Activated T-helper 9 cell treated with anti-CD3 and anti-CD28 coated beads, Interleukin-2, amount 50 U/mL, for 16 hours (primary cell): ENCODE measurements around the gene USP11.

ENCODE experiments used
- DNase-seq: peaks from one replicate; pipeline ENCODE4 v3.0.0-alpha.2; 2020; ENCODE audit warnings: low read depth

The USP11 gene

DNA sequence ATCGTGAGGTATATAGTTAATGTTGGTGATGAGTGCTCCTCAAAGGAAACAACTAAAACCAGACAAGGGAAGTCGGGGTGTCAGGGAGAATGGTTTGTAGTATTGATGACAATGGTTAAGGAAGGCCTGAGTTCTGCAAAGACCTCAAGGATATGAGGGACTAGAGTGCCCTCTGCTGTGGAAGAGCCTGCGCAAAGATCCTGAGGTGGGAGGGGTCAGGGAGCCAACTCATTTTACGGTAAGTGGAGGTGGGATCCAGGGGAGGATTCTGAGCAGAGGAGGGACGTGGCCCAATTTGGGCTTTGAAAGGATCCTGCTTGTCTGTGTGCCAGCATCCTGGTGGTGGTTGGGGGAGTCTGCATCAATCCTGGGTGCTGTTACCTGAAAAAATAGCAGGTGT is 27.8 kb upstream of the USP11 start:
- DNase-seq: no peak

DNA sequence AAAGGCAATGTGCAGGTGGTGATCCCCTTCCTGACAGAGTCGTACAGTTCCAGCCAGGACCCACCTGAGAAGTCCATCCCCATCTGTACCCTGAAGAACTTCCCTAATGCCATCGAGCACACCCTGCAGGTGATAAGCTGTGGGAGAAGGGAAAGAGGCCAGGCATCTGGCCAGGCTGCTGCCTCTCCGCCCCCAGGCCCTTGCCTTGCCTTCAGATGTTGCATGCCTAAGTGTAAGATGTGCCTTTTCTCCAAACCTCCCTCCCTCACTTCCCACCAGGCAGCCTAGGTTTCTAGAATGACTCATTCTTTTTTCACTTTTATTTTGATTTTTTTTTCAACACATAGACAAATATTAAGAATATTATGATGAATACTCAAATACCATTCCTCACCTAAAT is 26.5 kb upstream of the USP11 start:
- no peak for DNase-seq

DNA sequence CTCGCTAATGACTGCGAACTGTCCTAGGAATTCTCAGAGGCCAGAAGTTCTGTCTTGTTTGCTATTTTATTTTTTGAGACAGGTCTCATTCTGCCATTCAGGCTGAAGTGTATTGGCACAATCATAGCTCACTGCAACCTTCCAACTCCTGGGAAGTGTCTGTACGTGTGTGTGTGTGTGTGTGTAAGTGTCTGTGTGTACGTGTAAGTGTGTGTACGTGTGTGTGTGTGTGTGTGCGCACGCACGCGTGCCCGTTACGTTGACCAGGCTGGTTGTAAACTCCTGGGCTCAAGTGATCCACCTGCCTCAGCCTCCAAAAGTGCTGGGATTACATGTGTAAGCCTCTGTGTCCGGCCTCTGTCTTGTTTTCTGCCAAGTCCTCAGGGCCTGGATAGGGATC is 24.7 kb upstream of the USP11 start:
- no peak for DNase-seq

DNA sequence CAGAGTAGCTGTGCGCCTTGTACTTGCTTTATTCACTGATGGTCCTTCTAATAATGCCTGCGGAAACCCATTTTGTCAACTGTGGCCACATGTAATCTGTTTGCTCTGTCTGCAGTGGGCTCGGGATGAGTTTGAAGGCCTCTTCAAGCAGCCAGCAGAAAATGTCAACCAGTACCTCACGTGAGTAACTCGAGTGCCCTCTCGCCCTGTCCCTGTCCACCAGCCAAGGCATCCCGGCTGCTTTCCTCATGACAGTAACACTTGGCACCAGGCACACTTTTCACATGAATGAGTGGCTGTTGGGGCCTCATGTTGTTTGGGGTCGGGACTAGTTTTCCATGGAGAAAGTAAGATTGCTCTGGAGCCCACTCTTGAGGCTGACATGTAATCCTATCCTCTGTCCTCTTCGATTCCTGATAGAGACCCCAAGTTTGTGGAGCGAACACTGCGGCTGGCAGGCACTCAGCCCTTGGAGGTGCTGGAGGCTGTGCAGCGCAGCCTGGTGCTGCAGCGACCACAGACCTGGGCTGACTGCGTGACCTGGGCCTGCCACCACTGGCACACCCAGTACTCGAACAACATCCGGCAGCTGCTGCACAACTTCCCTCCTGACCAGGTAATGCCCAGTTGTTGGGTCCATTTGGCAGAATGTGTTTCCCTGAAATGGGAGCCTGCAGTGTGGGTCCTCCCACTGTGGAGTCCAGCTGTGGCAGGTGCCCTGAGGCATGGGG is 23.1 kb upstream of the USP11 start:
- no peak for DNase-seq

DNA sequence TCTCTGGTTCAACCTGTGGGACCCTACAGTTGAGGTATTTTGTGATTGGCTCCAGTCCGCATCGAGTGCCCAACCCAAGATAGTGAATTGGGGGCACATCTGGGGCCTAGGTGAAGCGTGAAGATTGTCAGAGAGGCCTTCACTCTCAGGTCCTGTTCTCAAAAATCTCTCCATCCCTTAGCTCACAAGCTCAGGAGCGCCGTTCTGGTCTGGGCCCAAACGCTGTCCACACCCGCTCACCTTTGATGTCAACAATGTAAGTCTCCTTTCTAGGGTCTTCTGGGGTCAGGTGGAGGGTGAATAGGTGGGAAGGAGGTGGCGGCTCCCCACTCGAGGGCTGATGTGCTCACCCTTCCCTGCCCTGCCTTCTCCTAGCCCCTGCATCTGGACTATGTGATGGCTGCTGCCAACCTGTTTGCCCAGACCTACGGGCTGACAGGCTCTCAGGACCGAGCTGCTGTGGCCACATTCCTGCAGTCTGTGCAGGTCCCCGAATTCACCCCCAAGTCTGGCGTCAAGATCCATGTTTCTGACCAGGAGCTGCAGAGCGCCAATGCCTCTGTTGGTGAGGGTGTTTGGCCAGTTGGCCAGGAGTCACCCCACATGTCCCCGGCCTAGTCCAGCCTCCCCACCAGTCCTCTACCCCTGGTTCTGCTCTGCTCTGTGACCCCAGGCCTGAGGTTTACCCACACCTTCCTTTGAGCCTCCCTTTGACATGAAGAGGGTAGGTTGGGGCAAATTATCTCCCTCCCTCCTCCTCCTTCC is 22.0 kb upstream of the USP11 start:
- DNase-seq: no peak

DNA sequence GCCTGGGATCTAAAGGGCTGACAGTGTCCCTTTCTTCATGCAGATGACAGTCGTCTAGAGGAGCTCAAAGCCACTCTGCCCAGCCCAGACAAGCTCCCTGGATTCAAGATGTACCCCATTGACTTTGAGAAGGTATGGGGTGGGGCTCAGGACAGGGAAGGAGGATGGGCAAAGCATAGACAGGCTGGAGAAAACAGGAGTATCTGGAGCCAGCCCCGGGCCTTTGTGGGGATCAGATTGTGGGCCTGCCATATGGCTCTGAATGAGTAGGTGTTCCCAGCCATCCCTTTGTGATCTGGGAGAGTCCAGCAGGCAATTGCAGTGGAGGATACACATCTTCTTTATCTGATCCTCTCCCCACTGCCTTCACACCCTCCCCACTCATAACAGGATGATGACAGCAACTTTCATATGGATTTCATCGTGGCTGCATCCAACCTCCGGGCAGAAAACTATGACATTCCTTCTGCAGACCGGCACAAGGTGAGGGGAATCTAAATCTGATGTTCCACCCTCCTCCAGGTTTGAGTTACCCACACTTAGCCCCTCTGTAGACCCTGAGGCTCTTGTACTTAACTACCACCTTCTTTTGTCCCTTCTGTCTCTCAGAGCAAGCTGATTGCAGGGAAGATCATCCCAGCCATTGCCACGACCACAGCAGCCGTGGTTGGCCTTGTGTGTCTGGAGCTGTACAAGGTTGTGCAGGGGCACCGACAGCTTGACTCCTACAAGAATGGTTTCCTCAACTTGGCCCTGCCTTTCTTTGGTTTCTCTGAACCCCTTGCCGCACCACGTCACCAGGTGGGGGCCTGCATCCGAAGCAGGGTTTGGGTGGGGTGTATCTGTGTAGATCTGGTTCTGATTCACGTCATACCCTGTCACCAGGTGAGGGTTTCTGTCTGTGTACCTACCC is 20.2 kb upstream of the USP11 start:
- no peak for DNase-seq

DNA sequence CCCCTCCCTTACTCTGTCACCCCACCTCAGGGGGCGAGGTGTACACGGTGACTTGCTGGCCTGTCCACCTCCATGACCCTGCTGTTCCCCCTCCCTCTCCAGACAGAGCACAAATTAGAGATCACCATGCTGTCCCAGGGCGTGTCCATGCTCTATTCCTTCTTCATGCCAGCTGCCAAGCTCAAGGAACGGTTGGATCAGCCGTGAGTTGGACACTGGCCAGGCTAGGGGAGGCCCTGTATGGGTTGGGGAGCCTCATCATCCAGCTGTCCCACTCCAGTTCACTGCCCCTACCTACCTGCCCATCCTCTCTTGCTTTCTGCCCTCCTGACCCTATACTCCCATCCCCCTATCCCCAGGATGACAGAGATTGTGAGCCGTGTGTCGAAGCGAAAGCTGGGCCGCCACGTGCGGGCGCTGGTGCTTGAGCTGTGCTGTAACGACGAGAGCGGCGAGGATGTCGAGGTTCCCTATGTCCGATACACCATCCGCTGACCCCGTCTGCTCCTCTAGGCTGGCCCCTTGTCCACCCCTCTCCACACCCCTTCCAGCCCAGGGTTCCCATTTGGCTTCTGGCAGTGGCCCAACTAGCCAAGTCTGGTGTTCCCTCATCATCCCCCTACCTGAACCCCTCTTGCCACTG is 18.3 kb upstream of the USP11 start:
- DNase-seq: no peak

DNA sequence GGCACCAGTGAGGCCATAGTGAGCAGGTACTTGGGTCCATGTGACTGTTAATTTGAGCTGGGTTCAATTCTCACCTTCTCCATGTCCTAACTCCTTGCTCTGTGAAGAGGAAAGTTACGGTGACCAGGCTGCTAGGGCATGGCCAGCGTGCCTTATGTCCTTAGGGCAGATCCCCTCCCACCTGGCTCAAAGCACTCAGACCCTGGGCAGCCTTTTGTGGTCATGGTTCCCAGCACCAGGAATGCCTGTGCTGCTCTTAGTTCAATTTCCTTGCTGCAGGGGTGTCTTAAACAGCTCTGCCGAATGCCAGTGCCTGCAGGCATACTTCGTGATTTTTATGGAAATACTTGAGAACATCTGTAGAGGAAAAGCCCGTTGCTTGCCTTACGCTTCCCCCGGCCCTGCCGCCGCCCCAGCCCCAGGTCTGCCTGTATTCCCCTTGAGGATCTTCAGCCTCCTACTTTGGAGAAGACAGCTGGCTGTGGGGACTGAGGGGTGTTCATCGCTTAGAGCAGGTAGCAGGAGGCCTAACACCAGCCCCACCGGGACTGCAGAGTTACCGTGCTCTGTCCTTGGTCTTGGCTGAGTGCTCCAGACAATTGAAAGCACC is 17.4 kb upstream of the USP11 start:
- DNase-seq: no peak

DNA sequence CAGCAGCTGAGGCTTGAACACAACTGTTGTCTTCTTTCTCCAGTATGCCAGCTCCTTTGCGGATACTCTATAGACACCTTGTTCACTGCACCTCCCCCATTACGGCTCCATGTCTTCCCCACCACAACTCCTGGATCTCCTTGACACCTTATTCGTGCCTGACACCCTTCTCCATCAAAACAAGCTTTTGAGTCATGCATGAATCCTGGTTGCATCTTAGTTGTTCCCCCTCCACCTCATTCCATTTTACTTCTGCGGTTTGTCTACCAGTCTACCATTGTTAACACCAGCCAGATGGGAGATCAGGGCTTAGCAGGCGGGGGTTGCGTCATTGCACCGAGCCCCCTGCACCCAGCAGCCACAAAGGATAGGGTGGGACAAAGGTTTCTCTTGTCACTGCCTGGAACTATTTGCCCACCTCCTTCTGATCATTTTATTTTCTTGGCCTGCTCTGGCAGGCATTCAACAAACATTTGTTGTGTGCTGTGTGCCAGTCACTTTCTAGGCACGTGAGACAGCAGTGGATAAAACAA is 16.4 kb upstream of the USP11 start:
- no peak for DNase-seq

DNA sequence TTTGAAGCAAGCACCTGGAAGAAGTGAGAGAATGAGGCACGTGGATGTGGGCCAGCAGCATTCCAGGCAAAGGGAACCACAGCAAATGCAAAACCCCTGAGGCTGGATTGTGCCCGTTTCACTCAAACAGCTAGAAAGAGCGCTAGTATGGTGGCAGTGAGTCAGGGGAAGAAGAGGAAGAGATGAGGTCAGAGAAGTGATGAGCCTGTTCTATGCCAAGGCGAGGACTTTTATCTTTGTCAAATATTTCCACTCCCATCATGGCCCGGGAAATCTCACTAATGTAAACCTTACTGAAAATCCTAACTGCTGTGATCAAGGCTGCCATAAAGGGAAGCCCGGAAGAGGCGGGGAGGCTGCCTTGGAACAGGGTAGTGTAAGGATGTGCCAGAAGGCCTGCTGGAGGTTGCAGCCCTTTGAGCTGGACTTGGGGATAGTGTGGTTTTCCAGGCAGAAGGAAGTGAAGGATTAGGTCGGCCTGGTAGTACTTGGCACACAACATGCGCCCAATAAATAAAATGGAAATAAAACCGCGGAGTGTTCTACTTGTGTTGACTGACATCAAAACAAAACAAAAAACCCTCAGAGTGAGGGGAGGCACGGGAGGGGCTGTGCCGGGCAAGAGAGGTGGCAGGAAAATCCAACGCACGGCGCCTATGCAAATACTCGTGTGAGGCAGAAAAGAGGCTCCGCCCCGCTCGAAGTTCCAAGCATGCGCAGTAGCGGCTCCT is 15.5 kb upstream of the USP11 start:
- DNase-seq: no peak

DNA sequence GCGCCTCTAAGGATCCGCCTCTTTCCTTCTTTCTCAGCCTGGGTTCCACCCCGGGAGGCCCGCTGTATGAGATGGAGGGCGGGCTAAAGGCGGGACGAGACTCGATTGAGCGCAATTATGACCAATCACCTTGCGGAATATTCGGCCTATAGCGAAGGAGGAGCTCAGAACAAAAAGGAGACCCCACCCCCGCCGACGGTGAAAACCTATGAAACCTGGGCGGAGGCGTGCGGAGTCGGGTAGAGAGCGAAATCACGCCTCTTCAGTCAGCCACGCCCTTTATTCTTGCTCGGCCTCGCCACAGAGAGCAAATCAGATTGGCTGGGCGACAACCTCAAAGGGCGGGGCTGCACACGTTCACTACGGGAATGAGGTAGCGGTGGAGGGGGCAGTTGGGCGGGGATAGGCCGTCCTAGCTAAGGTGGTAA is 14.9 kb upstream of the USP11 start:
- DNase-seq: peak; percentile 97

DNA sequence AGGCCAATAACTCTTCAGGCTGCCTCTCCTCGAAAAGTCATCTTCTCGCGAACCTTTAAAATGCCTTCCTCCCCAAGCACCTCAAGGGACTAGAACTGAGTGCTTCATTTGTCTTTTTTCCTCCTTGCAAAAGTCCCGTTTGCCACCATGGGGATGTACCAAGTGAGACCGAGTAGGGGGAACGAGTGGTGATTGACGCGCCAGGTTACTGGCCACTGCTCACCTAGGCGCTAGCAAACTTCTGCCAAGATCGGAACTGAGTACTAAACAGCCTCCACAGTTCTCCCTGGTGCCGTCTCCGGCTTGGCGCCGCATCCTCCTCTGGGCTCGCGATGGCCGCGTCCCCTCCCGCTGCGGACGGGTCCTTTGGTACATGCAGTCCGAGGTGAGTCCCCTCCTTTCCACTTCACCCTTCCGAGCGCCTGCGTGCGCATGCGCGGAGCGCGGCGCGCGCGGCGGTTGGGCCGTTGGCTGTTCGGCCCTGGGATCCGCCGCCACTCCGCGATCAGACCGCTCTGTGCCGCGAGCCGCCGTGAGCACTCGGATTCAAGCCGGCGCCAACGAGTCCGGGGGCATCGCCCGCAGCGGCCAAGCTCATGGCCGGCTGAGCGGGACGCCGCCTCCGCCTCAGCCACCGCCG is 14.4 kb upstream of the USP11 start, which contains the start of gene CDK16:
TSS of gene CDK16 (plus strand) at position 402 of the 640 bp plus-strand sequence. CDS start 4,877 bp downstream, outside the sequence.
- peak; percentile 75 for DNase-seq

DNA sequence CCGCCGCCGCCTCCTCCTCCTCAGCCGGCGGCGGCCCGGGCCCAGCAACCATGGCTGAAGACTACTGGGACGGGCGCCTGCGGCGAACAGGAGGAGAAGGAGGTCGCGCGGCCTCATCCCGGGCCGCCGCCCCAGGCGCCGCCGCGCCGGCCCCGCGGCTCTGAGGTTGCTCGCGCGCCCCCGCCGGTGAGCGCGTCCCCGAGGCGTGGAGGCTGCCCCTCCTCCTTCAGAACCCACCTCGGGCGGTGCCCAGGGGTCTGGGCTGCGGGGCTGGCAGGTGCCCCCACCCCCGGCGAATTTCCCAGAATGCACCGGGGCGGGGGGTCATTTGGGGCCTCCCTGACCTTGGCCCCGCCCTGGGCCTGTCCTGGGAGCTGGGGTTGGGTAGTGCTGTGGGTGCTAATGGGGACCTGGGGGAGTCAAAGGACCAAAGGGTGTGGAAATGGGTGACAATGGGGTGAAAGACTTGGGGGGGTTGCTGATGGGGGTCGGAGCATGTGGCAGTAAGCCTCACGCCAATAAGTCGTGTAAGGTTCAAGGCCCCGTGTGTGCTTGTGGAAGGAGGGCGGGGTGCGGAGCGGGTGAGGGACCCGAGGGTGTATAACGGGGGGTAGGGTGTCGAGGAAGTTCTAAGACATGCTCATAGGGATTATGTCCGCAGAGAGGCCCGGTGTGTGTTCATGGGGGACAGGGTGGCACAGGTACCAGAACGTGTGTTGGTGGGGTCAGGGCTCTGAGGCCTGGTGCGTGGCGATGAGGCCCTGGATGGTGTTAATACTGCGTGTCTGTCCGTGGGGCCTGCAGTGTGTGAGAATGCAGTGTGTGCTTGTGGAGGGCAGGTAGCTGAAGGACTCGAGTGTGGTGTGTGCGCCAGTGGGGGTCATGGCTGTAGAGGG is 13.6 kb upstream of the USP11 start:
- DNase-seq: peak; percentile 35

DNA sequence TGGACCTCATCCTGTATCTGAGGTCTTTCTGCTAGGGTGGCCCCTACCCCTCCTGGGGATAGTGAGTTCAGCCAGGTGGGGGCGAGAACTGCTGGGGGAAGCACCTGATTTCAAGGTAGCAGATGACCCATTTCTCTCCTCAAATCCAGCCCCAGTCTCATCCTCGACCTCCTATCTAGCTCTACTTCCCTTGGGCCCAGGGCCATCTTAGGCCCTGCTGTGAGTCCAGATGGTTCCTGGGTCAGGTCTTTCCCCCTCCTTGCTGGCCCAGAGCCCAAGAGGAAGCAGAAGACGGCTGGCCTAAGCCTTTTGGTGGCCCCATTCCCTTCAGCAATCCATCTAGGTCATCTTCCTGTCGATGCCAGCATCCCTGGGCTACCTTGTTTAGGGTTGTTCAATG is 11.1 kb upstream of the USP11 start:
- no peak for DNase-seq

DNA sequence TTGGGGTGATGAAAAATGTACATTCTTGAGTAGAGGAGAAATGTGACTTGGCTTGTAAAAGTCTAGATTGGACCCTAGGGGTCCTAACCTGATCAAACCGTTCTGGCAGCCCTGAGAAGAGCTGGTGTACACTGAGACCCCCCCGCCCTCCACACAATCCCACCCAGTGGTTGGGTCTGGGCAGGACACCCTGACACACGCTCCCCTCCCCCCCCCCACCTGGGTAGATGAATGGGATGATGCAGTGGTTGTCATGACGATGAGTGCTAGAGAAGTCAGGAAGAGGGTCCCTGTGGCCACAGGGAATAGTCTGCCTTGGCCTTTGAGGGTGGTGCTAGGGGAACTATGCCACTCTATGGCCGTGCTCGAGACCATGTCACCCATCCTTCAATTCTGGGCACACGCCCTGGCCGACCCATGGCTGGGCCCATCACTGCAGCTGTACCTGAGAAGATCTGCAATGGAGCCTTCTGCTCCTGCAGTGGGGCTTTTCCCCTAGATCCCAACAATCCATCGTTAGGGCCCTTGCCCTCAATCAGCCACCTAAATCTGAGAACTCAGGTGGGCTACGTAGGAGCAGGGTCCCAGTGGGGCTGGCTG is 10.0 kb upstream of the USP11 start:
- DNase-seq: no peak

DNA sequence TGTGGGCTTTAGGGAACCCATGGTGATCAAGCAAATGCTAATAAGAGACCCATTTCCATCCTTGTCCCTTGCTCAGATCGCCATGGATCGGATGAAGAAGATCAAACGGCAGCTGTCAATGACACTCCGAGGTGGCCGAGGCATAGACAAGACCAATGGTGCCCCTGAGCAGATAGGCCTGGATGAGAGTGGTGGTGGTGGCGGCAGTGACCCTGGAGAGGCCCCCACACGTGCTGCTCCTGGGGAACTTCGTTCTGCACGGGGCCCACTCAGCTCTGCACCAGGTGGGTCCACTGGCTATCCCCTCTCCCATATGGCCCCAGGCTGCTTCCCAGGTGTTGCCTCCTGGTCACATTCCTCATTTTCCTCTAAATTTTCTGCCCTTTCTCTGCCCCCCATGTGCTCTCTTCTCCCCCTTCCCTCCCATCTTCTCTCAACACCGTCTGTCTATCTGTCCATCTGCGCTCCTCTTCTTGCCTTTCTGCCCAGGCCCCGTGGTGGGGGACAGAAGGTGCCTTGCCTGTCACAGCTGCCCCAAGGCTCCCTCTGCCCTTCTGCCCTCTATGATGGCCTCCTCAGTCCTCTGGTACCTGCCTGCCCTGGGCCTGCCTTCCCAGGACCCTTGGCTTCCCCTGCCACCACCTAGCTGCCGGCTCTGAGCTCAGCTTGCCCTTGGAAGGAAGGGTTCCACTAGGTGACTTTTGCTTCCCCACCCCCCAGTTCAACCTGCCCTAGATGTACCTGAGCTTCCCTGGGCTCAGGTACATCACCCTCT is 9.1 kb upstream of the USP11 start:
- DNase-seq: no peak

DNA sequence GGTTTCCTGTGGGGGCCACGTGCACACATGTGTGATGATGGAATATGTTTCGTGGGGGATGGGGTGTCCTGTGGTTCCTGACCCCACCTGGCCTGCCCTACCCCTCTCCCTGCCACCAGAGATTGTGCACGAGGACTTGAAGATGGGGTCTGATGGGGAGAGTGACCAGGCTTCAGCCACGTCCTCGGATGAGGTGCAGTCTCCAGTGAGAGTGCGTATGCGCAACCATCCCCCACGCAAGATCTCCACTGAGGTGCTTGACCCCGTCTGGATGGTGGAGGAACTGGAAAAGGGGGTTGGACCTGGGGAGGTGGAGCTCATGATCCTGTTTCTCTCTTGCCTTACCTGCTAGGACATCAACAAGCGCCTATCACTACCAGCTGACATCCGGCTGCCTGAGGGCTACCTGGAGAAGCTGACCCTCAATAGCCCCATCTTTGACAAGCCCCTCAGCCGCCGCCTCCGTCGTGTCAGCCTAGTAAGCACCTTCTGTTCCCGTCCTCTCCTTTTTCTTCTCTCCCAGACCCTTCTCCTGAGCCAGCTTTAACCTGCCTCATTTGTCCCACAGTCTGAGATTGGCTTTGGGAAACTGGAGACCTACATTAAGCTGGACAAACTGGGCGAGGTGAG is 8.4 kb upstream of the USP11 start:
- DNase-seq: no peak
